K562 (cell line): ENCODE data around the gene NKIRAS1. TPM values are rescaled to one million over a fixed set of nuclear protein-coding genes. Genes with fewer than 3 reads are reported as not detected.
"Not testable (repeated sequence)": the region's sequence is repeated elsewhere in the genome, so short reads cannot be mapped to it uniquely, and the experiment has no call there.

Source experiments
- ATAC-seq: fragments of 200-7000 bp; cut with Tn5 transposase; 3 replicates; pipeline ENCODE4 v1.9.1; 2020; ENCODE audit warnings: moderate library complexity
- BruUV-seq: library from RNA; stranded (reverse); fragments of 400-500 nt; replicated peaks from 2 replicates; lab custom pipeline; 2021; lab: Mats Ljungman, UMichigan
- CTCF ChIA-PET: fragments of 300-600 bp; formaldehyde crosslinking; extraction: SDS; loops from one replicate; lab custom pipeline; 2021; ENCODE audit warnings: low intra/inter-chr PET ratio; lab: Yijun Ruan, JAX
- POLR2A ChIA-PET: fragments of 300-600, 350-650 bp; sonication (Branson Sonifier 250); formaldehyde crosslinking; extraction: SDS; loops from one replicate; lab custom pipeline; 2021; ENCODE audit warnings: antibody characterized with exemption, inconsistent platforms; lab: Yijun Ruan, JAX
- DNase-seq, 4 experiments: peaks; one replicate each; pipeline versions ENCODE4 v3.0.0 to v3.0.0-alpha.2; 2011 to 2018; ENCODE audit warnings: low spot score in 3 of 4, mixed read lengths in 3 of 4; ENCODE audit errors: extremely low read depth in 1 of 4
- FAIRE-seq: peaks from 2 replicates; lab custom pipeline; 2011; peaks lifted over from hg19 to GRCh38; lab: Jason Lieb, UNC
- H2AFZ ChIP-seq: 2 replicates; pipeline ENCODE4 v1.6.0; 2011; ENCODE audit warnings: low read depth, low read length, control low read depth, inconsistent platforms
- H3K27ac ChIP-seq: fragments of 200-600 bp; 3 replicates; pipeline ENCODE4 v1.8.0; 2011; ENCODE audit warnings: low read depth, mild to moderate bottlenecking, control low read depth, inconsistent platforms, low read length, moderate library complexity, mixed read lengths; ENCODE audit errors: extremely low read depth
- H3K27me3 ChIP-seq, 2 experiments: fragments of 300-600 bp in 1 of 2; 2 replicates in 1 of 2; 3 replicates in 1 of 2; pipeline versions ENCODE4 v1.6.0 to v1.8.0; 2011; ENCODE audit warnings: inconsistent platforms in 2 of 2, low read length in 2 of 2, mild to moderate bottlenecking in 1 of 2, mixed read lengths in 1 of 2, moderate library complexity in 1 of 2; ENCODE audit not compliant: control insufficient read depth in 2 of 2, insufficient read depth in 2 of 2
- H3K36me3 ChIP-seq: fragments of 300-600 bp; 3 replicates; pipeline ENCODE4 v1.8.0; 2011; ENCODE audit warnings: mild to moderate bottlenecking, low read length, inconsistent platforms; ENCODE audit not compliant: control insufficient read depth, insufficient read depth
- H3K4me1 ChIP-seq, 2 experiments: fragments of 200-600 bp in 1 of 2; replicated peaks in 1 of 2; 2 replicates in 1 of 2; 3 replicates in 1 of 2; pipeline versions ENCODE4 v1.5.1 to v1.8.0; 2011; ENCODE audit warnings: inconsistent platforms in 2 of 2, low read length in 2 of 2, mild to moderate bottlenecking in 1 of 2, mixed read lengths in 1 of 2, moderate library complexity in 1 of 2; ENCODE audit not compliant: control insufficient read depth in 2 of 2, insufficient read depth in 2 of 2
- H3K4me2 ChIP-seq: 2 replicates; pipeline ENCODE4 v1.6.1; 2011; ENCODE audit warnings: low read length, control low read depth, inconsistent platforms, mixed read lengths; ENCODE audit not compliant: insufficient read depth
- H3K4me3 ChIP-seq: fragments of 200-600 bp; sonication (generic), shearing (Covaris generic); 2 replicates; pipeline ENCODE4 v1.5.1; 2016; ENCODE audit warnings: control low read depth, inconsistent platforms
- H3K79me2 ChIP-seq: fragments of 200-600 bp; 3 replicates; pipeline ENCODE4 v1.8.0; 2011; ENCODE audit warnings: low read length, inconsistent platforms; ENCODE audit not compliant: control insufficient read depth, insufficient read depth
- H3K9ac ChIP-seq, 2 experiments: 2 replicates each; pipeline versions ENCODE4 v1.6.0 to v1.6.1; 2011; ENCODE audit warnings: low read depth in 2 of 2, low read length in 2 of 2, control low read depth in 1 of 2, inconsistent platforms in 1 of 2, mild to moderate bottlenecking in 1 of 2, mixed read lengths in 1 of 2; ENCODE audit not compliant: insufficient read depth in 1 of 2
- H3K9me1 ChIP-seq: one replicate; pipeline ENCODE4 v1.6.0; 2011; ENCODE audit warnings: inconsistent platforms, mild to moderate bottlenecking, low read length, moderate library complexity; ENCODE audit not compliant: control insufficient read depth, insufficient read depth
- H3K9me3 ChIP-seq: replicated peaks from 2 replicates; pipeline ENCODE4 v1.5.1; 2011; ENCODE audit warnings: low read depth, low read length, inconsistent platforms; ENCODE audit not compliant: control insufficient read depth, insufficient read depth
- H4K20me1 ChIP-seq: replicated peaks from 2 replicates; pipeline ENCODE4 v1.6.1; 2011; ENCODE audit warnings: low read length, inconsistent platforms, mixed read lengths; ENCODE audit not compliant: control insufficient read depth, insufficient read depth
- AFF1 ChIP-seq, 2 experiments: fragments of 450-650 bp; IDR thresholded peaks; 2 replicates each; pipeline ENCODE4 v1.6.1; 2018; ENCODE audit warnings: mild to moderate bottlenecking in 2 of 2, low read depth in 1 of 2; ENCODE audit not compliant: partially characterized antibody in 2 of 2
- WGBS: fragments of 100-300 bp; shearing (Covaris generic); methylation state at CpG from one replicate; pipeline ENCODE4 v1.1.6; 2016; ENCODE audit warnings: low coverage, mixed read lengths; ENCODE audit not compliant: insufficient coverage; ENCODE audit errors: missing lambda C conversion rate; 5-methylcytosine and 5-hydroxymethylcytosine counted together
- in situ Hi-C: fragments of 300-500 bp; cut with MboI; formaldehyde crosslinking; loops from 4 replicates; pipeline ENCODE4 v1.15.0; 2018; ENCODE audit warnings: inconsistent platforms, mixed read lengths
- intact Hi-C: fragments of 100-400 bp; cut with micrococcal nuclease; formaldehyde crosslinking; loops from 2 replicates; pipeline ENCODE4 v1.14.2; 2022
- polyA plus RNA-seq, 8 experiments: library from polyadenylated mRNA; depleted of rRNA in 4 of 8; stranded (reverse) in 5 of 8; unstranded in 3 of 8; fragments of >200 nt; fragmentation: Nextera tagmentation in 2 of 8; fragmentation: Illumina TruSeq in 1 of 8; extraction: Ambion mirVana in 2 of 8; extraction: Trizol in 1 of 8; gene quantifications; 2 replicates each; pipeline versions ENCODE4 v1.2.1 to v1.2.3, GENCODE V29; 2011 to 2014; ENCODE audit warnings: inconsistent platforms in 1 of 8, missing spikeins in 1 of 8
- total RNA-seq, 7 experiments: library from RNA; depleted of rRNA in 6 of 7; stranded (reverse); fragments of >200 nt in 6 of 7; fragmentation: Illumina TruSeq in 2 of 7; extraction: Trizol in 2 of 7; gene quantifications; 2 replicates each; pipeline versions ENCODE4 v1.2.1 to v1.2.3, GENCODE V29; 2011 to 2021; ENCODE audit warnings: low replicate concordance in 1 of 7

NKIRAS1 gene
- total and polyA plus RNA-seq, 9 of the 15 experiments (the other 6 are each of a cell fraction or from before 2014, with no cell fraction given): 5.1 to 10.3 (median 6.3) TPM

GRCh38 chr3:23912335-23912734 lies 4.5 kb downstream of the NKIRAS1 start:
- FAIRE-seq, DNase-seq, CTCF ChIA-PET, POLR2A ChIA-PET, H3K9ac ChIP-seq, ATAC-seq, in situ Hi-C loops, H3K4me3 ChIP-seq, H3K9me1 ChIP-seq, H4K20me1 ChIP-seq, H2AFZ ChIP-seq, H3K27ac ChIP-seq, BruUV-seq, H3K9me3 ChIP-seq, H3K4me2 ChIP-seq, H3K27me3 ChIP-seq: not testable (repeated sequence)
- peak in 1 of 2 experiments; percentile 83 for TF ChIP-seq AFF1 (IDR thresholded peaks at IDR 0.05; ENCODE audit: low read depth in 1 of 2, partially characterized antibody in 2 of 2)
- Histone ChIP-seq H3K79me2 (peaks cover 29% of the 10 kb centered on the region), H3K4me1 (peaks cover 6 to 13% of the 10 kb centered on the region in 2 experiments), H3K36me3 (peaks cover 17% of the 10 kb centered on the region; the same call in 2 of the 3 replicates)
- WGBS: 73% methylated on average over 2 of the region's 3 CpGs
- intact Hi-C loops: loop anchor here (10.0 kb wide), 1 partner anchor 582 kb away; the partner anchor contains the start of gene THRB
